Activated CD4-positive, alpha-beta T cell treated with anti-CD3 and anti-CD28 coated beads, Interleukin-2, amount 50 U/mL, for 4 hours (primary cell): ENCODE data around the gene VAMP3.

Experiments used
- DNase-seq, 2 experiments: peaks; one replicate each; pipeline ENCODE4 v3.0.0-alpha.2; 2020

VAMP3 gene

GRCh38 chr1:7821282-7821681 is 50.2 kb downstream of the VAMP3 start:
- DNase-seq = no peak

GRCh38 chr1:7824701-7825100 is 53.6 kb downstream of the VAMP3 start:
- no peak for DNase-seq

GRCh38 chr1:7826363-7826762 is 55.3 kb downstream of the VAMP3 start:
- DNase-seq = no peak

- peak; percentile 16 to 26 for DNase-seq
Observed at GRCh38 chr1:7827126-7827955, 56.2 kb downstream of the VAMP3 start.
